ENCODE measurements around the gene ATXN10. TPM values are rescaled to one million over a fixed set of nuclear protein-coding genes. Genes with fewer than 3 reads are reported as not detected.

The ATXN10 gene
- polyA plus RNA-seq, 3 donors: 60.1 to 106 (median 92.4) TPM

DNA sequence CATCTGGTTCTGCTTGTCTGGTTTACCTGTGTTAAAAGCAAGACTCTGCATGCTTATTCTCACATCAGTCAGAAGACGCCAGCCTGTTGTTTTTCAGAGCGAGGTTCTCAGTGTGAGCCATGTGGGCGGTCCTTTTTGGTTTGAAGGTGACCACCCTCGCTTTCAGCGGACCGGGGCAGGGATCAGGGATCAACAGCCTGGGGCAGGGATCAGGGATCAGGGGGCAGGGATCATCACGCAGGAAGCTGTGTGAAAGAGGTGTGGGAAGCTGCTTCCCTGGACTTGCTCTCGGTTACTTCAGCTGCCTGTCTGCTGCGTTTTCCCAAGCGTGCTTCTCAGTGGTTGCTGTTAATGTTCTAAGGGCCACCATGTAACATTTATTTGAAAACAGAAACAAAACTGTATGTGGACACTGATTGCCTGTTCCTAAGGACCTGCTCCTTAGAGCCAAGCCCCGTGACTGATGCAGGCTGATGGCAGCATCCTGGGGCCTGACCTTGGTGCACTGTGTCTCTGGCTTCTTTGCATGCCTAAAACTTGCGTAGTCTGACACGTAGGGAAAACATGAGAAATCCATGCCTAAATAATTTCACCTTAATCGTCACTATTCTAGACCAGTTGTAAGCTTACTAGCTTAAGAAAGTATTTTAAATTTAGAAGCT, 146.9 kb downstream of the ATXN10 start:
- Histone ChIP-seq H3K27ac (ENCODE audit: low read depth in 1 of 2, low read length in 2 of 2) (no peak overlapping the region), H3K36me3 (replicated peaks in 1 of 2; ENCODE audit: control insufficient read depth in 1 of 2, insufficient read depth in 2 of 2, low read length in 2 of 2) (peaks cover 5 to 44% of the 10 kb centered on the region in 2 donors), H3K9me3 (replicated peaks in 1 of 2; ENCODE audit: control insufficient read depth in 1 of 2, insufficient read depth in 1 of 2, low read length in 2 of 2) (no peaks in the 10 kb centered on the region), H3K4me3 (replicated peaks in 1 of 3; ENCODE audit: low read depth in 2 of 3, low read length in 3 of 3) (no peak overlapping the region), H3K79me2 (ENCODE audit: insufficient read depth, low read length) (no peaks in the 10 kb centered on the region), H3K4me2 (replicated peaks; ENCODE audit: extremely low read depth, low read length, poor library complexity, severe bottlenecking) (no peak overlapping the region), H3K9ac (ENCODE audit: insufficient read depth, low read length, poor library complexity, severe bottlenecking) (no peak overlapping the region), H3K27me3 (ENCODE audit: control insufficient read depth in 2 of 2, insufficient read depth in 2 of 2, low read length in 2 of 2) (no peaks in the 10 kb centered on the region), H4K20me1 (ENCODE audit: insufficient read depth, low read length) (no peaks in the 10 kb centered on the region), H2AFZ (ENCODE audit: insufficient read depth, low read depth, low read length, poor library complexity, severe bottlenecking) (no peak overlapping the region), H3K4me1 (ENCODE audit: control insufficient read depth in 1 of 2, insufficient read depth in 2 of 2, low read length in 2 of 2) (no peaks in the 10 kb centered on the region)
- H3K27me3 Mint-ChIP-seq (ENCODE audit: low read depth in 3 of 3): no peaks in the 10 kb centered on the region
- TF ChIP-seq, protein P1, sequence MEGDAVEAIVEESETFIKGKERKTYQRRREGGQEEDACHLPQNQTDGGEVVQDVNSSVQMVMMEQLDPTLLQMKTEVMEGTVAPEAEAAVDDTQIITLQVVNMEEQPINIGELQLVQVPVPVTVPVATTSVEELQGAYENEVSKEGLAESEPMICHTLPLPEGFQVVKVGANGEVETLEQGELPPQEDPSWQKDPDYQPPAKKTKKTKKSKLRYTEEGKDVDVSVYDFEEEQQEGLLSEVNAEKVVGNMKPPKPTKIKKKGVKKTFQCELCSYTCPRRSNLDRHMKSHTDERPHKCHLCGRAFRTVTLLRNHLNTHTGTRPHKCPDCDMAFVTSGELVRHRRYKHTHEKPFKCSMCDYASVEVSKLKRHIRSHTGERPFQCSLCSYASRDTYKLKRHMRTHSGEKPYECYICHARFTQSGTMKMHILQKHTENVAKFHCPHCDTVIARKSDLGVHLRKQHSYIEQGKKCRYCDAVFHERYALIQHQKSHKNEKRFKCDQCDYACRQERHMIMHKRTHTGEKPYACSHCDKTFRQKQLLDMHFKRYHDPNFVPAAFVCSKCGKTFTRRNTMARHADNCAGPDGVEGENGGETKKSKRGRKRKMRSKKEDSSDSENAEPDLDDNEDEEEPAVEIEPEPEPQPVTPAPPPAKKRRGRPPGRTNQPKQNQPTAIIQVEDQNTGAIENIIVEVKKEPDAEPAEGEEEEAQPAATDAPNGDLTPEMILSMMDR (IDR thresholded peaks at IDR 0.05): no peak
- no peaks in the 10 kb centered on the region for H3K4me1 Mint-ChIP-seq
- H3K9me3 Mint-ChIP-seq: peaks cover 0 to 3% (median 0%) of the 10 kb centered on the region in 7 donors
- H3K36me3 Mint-ChIP-seq: peaks cover 50 to 53% of the 10 kb centered on the region in 2 donors
- H3K27ac Mint-ChIP-seq: no peak overlapping the region
- WGBS (ENCODE audit: insufficient coverage): 98% methylated on average over 11 of the region's 14 CpGs
- no peak for DNase-seq
- intact Hi-C loops (cut with micrococcal nuclease): no loop called here
- H3K4me3 Mint-ChIP-seq: no peak overlapping the region

DNA sequence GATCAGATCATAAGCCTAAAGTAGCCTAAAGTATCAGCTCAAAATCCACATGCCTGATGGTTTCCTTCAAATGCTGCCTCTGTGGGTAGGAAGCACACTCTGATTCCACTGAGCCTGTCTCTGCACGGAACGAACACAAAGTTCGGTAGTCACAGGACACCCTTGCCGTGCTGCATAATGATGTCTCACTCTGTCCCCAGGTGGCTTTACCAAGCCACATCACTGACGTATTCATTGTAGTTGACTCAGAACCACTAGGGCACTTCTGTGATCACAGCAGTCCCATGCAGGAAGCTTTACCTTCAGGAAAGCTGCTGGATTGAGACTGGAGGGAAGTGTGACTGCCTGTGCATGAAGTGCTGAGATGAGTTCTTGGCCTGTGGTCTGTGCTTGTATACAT, 147.7 kb downstream of the ATXN10 start:
- Histone ChIP-seq H3K4me2 (replicated peaks; ENCODE audit: extremely low read depth, low read length, poor library complexity, severe bottlenecking) (no peak overlapping the region), H3K79me2 (ENCODE audit: insufficient read depth, low read length) (no peaks in the 10 kb centered on the region), H3K9me3 (replicated peaks in 1 of 2; ENCODE audit: control insufficient read depth in 1 of 2, insufficient read depth in 1 of 2, low read length in 2 of 2) (no peaks in the 10 kb centered on the region), H3K36me3 (replicated peaks in 1 of 2; ENCODE audit: control insufficient read depth in 1 of 2, insufficient read depth in 2 of 2, low read length in 2 of 2) (peaks cover 4 to 38% of the 10 kb centered on the region in 2 donors), H3K27ac (ENCODE audit: low read depth in 1 of 2, low read length in 2 of 2) (no peak overlapping the region), H3K27me3 (ENCODE audit: control insufficient read depth in 2 of 2, insufficient read depth in 2 of 2, low read length in 2 of 2) (no peaks in the 10 kb centered on the region), H4K20me1 (ENCODE audit: insufficient read depth, low read length) (no peaks in the 10 kb centered on the region), H3K9ac (ENCODE audit: insufficient read depth, low read length, poor library complexity, severe bottlenecking) (no peak overlapping the region), H2AFZ (ENCODE audit: insufficient read depth, low read depth, low read length, poor library complexity, severe bottlenecking) (no peak overlapping the region), H3K4me3 (replicated peaks in 1 of 3; ENCODE audit: low read depth in 2 of 3, low read length in 3 of 3) (no peak overlapping the region), H3K4me1 (ENCODE audit: control insufficient read depth in 1 of 2, insufficient read depth in 2 of 2, low read length in 2 of 2) (no peaks in the 10 kb centered on the region)
- H3K4me1 Mint-ChIP-seq: no peaks in the 10 kb centered on the region
- intact Hi-C loops (cut with micrococcal nuclease): no loop called here
- H3K9me3 Mint-ChIP-seq: peaks cover 0 to 3% (median 0%) of the 10 kb centered on the region in 7 donors
- TF ChIP-seq, protein P1 (IDR thresholded peaks at IDR 0.05): no peak
- peaks cover 45 to 49% of the 10 kb centered on the region in 2 donors for H3K36me3 Mint-ChIP-seq
- H3K27ac Mint-ChIP-seq: no peak overlapping the region
- H3K27me3 Mint-ChIP-seq (ENCODE audit: low read depth in 3 of 3): no peaks in the 10 kb centered on the region
- no peak for DNase-seq
- WGBS (ENCODE audit: insufficient coverage): 95% methylated on average over 5 of the region's 5 CpGs
- H3K4me3 Mint-ChIP-seq: no peak overlapping the region

Measured in CD14-positive monocyte (primary cell).